Astrocyte (in vitro differentiated cells and primary cell): ENCODE measurements around the gene PCA3. TPM values are rescaled to one million over a fixed set of nuclear protein-coding genes. Genes with fewer than 3 reads are reported as not detected.

Experiments
- DNase-seq: peaks from one replicate; pipeline ENCODE4 v3.0.0-alpha.2; 2010; ENCODE audit warnings: low read depth
- FAIRE-seq: peaks from 2 replicates; lab custom pipeline; 2011; peaks lifted over from hg19 to GRCh38; lab: Jason Lieb, UNC
- H2AFZ ChIP-seq: 2 replicates; pipeline ENCODE4 v1.6.0; 2012; ENCODE audit warnings: low read depth, low read length, inconsistent platforms
- H3K27ac ChIP-seq: 2 replicates; pipeline ENCODE4 v1.5.1; 2011; ENCODE audit warnings: low read depth, low read length, inconsistent platforms
- H3K27me3 ChIP-seq: 2 replicates; pipeline ENCODE4 v1.6.0; 2011; ENCODE audit warnings: low read length, inconsistent platforms; ENCODE audit not compliant: insufficient read depth
- H3K36me3 ChIP-seq: 2 replicates; pipeline ENCODE4 v1.5.1; 2011; ENCODE audit warnings: low read length, inconsistent platforms; ENCODE audit not compliant: insufficient read depth
- H3K4me1 ChIP-seq: 2 replicates; pipeline ENCODE4 v1.5.1; 2011; ENCODE audit warnings: low read length, inconsistent platforms; ENCODE audit not compliant: insufficient read depth
- H3K4me2 ChIP-seq: 2 replicates; pipeline ENCODE4 v1.6.0; 2012; ENCODE audit warnings: low read length, inconsistent platforms
- H3K4me3 ChIP-seq: 2 replicates; pipeline ENCODE4 v1.5.1; 2011; ENCODE audit warnings: low read depth, mild to moderate bottlenecking, low read length, inconsistent platforms; ENCODE audit not compliant: insufficient read depth
- H3K79me2 ChIP-seq: 2 replicates; pipeline ENCODE4 v1.6.0; 2012; ENCODE audit warnings: mild to moderate bottlenecking, low read length, inconsistent platforms; ENCODE audit not compliant: insufficient read depth
- H3K9ac ChIP-seq: 2 replicates; pipeline ENCODE4 v1.6.0; 2012; ENCODE audit warnings: mild to moderate bottlenecking, low read length, inconsistent platforms
- H3K9me3 ChIP-seq: 2 replicates; pipeline ENCODE4 v1.5.1; 2012; ENCODE audit warnings: low read depth, mild to moderate bottlenecking, low read length, inconsistent platforms; ENCODE audit not compliant: insufficient read depth
- H4K20me1 ChIP-seq: 2 replicates; pipeline ENCODE4 v1.6.0; 2012; ENCODE audit warnings: low read length, inconsistent platforms; ENCODE audit not compliant: insufficient read depth
- H3K27ac Mint-ChIP-seq: one replicate; pipeline ENCODE4 v1.8.0; 2021; ENCODE audit warnings: mild to moderate bottlenecking, mixed read lengths; ENCODE audit not compliant: unreplicated experiment
- H3K27me3 Mint-ChIP-seq: one replicate; pipeline ENCODE4 v1.8.0; 2021; ENCODE audit warnings: low read depth, mixed read lengths; ENCODE audit not compliant: unreplicated experiment
- H3K36me3 Mint-ChIP-seq: one replicate; pipeline ENCODE4 v1.8.0; 2021; ENCODE audit warnings: low read depth, mixed read lengths; ENCODE audit not compliant: unreplicated experiment
- H3K4me1 Mint-ChIP-seq: one replicate; pipeline ENCODE4 v1.8.0; 2021; ENCODE audit warnings: low read depth, mixed read lengths; ENCODE audit not compliant: unreplicated experiment
- H3K4me3 Mint-ChIP-seq: one replicate; pipeline ENCODE4 v1.8.0; 2021; ENCODE audit warnings: mild to moderate bottlenecking, moderate library complexity, mixed read lengths; ENCODE audit not compliant: unreplicated experiment
- H3K9me3 Mint-ChIP-seq: one replicate; pipeline ENCODE4 v1.8.0; 2021; ENCODE audit warnings: mild to moderate bottlenecking, mixed read lengths; ENCODE audit not compliant: unreplicated experiment
- CTCF ChIP-seq: IDR thresholded peaks from 2 replicates; pipeline ENCODE4 v1.5.1; 2011; ENCODE audit warnings: low read depth, mild to moderate bottlenecking, inconsistent platforms, low read length, moderate library complexity; ENCODE audit not compliant: insufficient read depth
- EZH2 ChIP-seq: IDR thresholded peaks from 2 replicates; pipeline ENCODE4 v1.6.1; 2012; ENCODE audit warnings: mild to moderate bottlenecking, low read length, inconsistent platforms; ENCODE audit not compliant: insufficient read depth
- total RNA-seq: library from RNA; stranded (reverse); gene quantifications from 2 replicates; pipeline ENCODE4 v1.2.1, GENCODE V29; 2021

PCA3 gene
- total RNA-seq, 1 donor from 2014 or later, result not detected

GRCh38 chr9:76800901-76801300 lies 36.7 kb downstream of the PCA3 start:
- Histone ChIP-seq H3K4me1 (no peaks in the 10 kb centered on the region), H3K9me3 (no peaks in the 10 kb centered on the region), H3K36me3 (no peaks in the 10 kb centered on the region), H3K27me3 (peaks cover 5% of the 10 kb centered on the region), H3K9ac (no peak overlapping the region), H3K27ac (no peak overlapping the region), H2AFZ (no peak overlapping the region), H3K4me2 (no peak overlapping the region), H3K79me2 (no peaks in the 10 kb centered on the region), H4K20me1 (no peaks in the 10 kb centered on the region), H3K4me3 (no peak overlapping the region)
- no peaks in the 10 kb centered on the region for H3K36me3 Mint-ChIP-seq
- H3K27me3 Mint-ChIP-seq, result peaks cover 16% of the 10 kb centered on the region
- H3K27ac Mint-ChIP-seq, result no peak overlapping the region
- H3K9me3 Mint-ChIP-seq, result no peaks in the 10 kb centered on the region
- no peaks in the 10 kb centered on the region for H3K4me1 Mint-ChIP-seq
- no peak overlapping the region for H3K4me3 Mint-ChIP-seq
- no peak for DNase-seq
- FAIRE-seq, result no peak
- TF ChIP-seq EZH2 (no peak), CTCF (no peak)

- H3K4me1 Mint-ChIP-seq, result no peaks in the 10 kb centered on the region
- H3K4me1 ChIP-seq, result no peaks in the 10 kb centered on the region
- TF ChIP-seq CTCF (no peak), EZH2 (no peak)
- no peak overlapping the region for H3K27ac ChIP-seq
- no peak overlapping the region for H2AFZ ChIP-seq
- H3K36me3 Mint-ChIP-seq, result no peaks in the 10 kb centered on the region
- H3K27me3 ChIP-seq, result peaks cover 5% of the 10 kb centered on the region
- H3K4me3 ChIP-seq, result no peak overlapping the region
- no peak overlapping the region for H3K27ac Mint-ChIP-seq
- no peak overlapping the region for H3K4me3 Mint-ChIP-seq
- no peaks in the 10 kb centered on the region for H4K20me1 ChIP-seq
- H3K27me3 Mint-ChIP-seq, result peaks cover 10% of the 10 kb centered on the region
- no peak overlapping the region for H3K9ac ChIP-seq
- no peaks in the 10 kb centered on the region for H3K9me3 Mint-ChIP-seq
- no peaks in the 10 kb centered on the region for H3K9me3 ChIP-seq
- DNase-seq, result no peak
- no peak overlapping the region for H3K4me2 ChIP-seq
- no peak for FAIRE-seq
- H3K36me3 ChIP-seq, result no peaks in the 10 kb centered on the region
- H3K79me2 ChIP-seq, result no peaks in the 10 kb centered on the region
These were observed 38.8 kb downstream of the PCA3 start for GRCh38 chr9:76803083-76803482.

GRCh38 chr9:76803762-76804161 lies 39.5 kb downstream of the PCA3 start:
- no peaks in the 10 kb centered on the region for H3K4me1 ChIP-seq
- H3K36me3 Mint-ChIP-seq, result no peaks in the 10 kb centered on the region
- no peak for DNase-seq
- H3K27ac ChIP-seq, result no peak overlapping the region
- no peak overlapping the region for H3K4me3 Mint-ChIP-seq
- H3K79me2 ChIP-seq, result no peaks in the 10 kb centered on the region
- H3K4me1 Mint-ChIP-seq, result peaks cover 5% of the 10 kb centered on the region
- H3K4me3 ChIP-seq, result no peak overlapping the region
- no peaks in the 10 kb centered on the region for H3K9me3 ChIP-seq
- H4K20me1 ChIP-seq, result no peaks in the 10 kb centered on the region
- FAIRE-seq, result no peak
- no peak overlapping the region for H3K27ac Mint-ChIP-seq
- no peaks in the 10 kb centered on the region for H3K36me3 ChIP-seq
- peaks cover 5% of the 10 kb centered on the region for H3K27me3 ChIP-seq
- no peak overlapping the region for H2AFZ ChIP-seq
- H3K4me2 ChIP-seq, result no peak overlapping the region
- peaks cover 14% of the 10 kb centered on the region for H3K27me3 Mint-ChIP-seq
- H3K9me3 Mint-ChIP-seq, result no peaks in the 10 kb centered on the region
- no peak overlapping the region for H3K9ac ChIP-seq
- no peak for TF ChIP-seq CTCF
- TF ChIP-seq EZH2, result no peak
